Measurements from ENCODE around the gene LAD1. TPM values are rescaled to one million over a fixed set of nuclear protein-coding genes. Genes with fewer than 3 reads are reported as not detected.

LAD1 gene
- total and polyA plus RNA-seq, 2 of the 13 experiments (the other 11 are each of a cell fraction or from before 2014, with no cell fraction given): 10.8 to 65.6 TPM

- CTCF ChIA-PET (ENCODE audit: low intra/inter-chr PET ratio, low total read pairs): interaction anchor here (1.4 to 3.8 kb wide), 2 partner anchors 22 to 127 kb away, joined by 3 to 65 read pairs; no protein-coding TSS in a partner anchor
- intact Hi-C loops (cut with micrococcal nuclease; ENCODE audit: unreplicated experiment) (no loop called here), in situ Hi-C loops (cut with HindIII; ENCODE audit: extremely low pct_ligation_motif_present, low pct_unique_long_range_greater_than_20kb) (no loop called here)
- no peaks in the 10 kb centered on the region for H4K20me1 ChIP-seq (ENCODE audit: insufficient read depth, low read length)
- no peaks in the 10 kb centered on the region for H3K4me1 ChIP-seq (ENCODE audit: insufficient read depth, low read length)
- H3K36me3 ChIP-seq (replicated peaks in 1 of 2; ENCODE audit: control insufficient read depth in 1 of 2, insufficient read depth in 2 of 2, low read length in 2 of 2): peaks cover 13 to 46% of the 10 kb centered on the region in 2 experiments; a peak in 4 of 5 replicates
- FAIRE-seq (no peak), DNase-seq (ENCODE audit: low spot score) (no peak), ATAC-seq (no peak)
- H2AFZ ChIP-seq (ENCODE audit: low read length): no peak overlapping the region
- WGBS (ENCODE audit: low lambda C conversion rate): 100% methylated on average over 2 of the region's 8 CpGs
- no peak overlapping the region for H3K9ac ChIP-seq (ENCODE audit: insufficient read depth, low read depth, low read length)
- BruUV-seq (replicated peaks): no TSS peak
- no peaks in the 10 kb centered on the region for H3K9me3 ChIP-seq (ENCODE audit: low read length)
- no peak overlapping the region for H3K27ac ChIP-seq (ENCODE audit: extremely low read length, insufficient read depth, low read length)
- H3K4me3 ChIP-seq (replicated peaks in 1 of 3; ENCODE audit: insufficient read depth in 1 of 3, low read depth in 2 of 3, low read length in 3 of 3): no peak overlapping the region
- no peak overlapping the region for H3K4me2 ChIP-seq (ENCODE audit: low read depth, low read length)
- no peaks in the 10 kb centered on the region for H3K27me3 ChIP-seq (ENCODE audit: control insufficient read depth in 1 of 2, insufficient read depth in 2 of 2, low read length in 2 of 2)
- TF ChIP-seq REXO4 (CRISPR knock-in tag; IDR thresholded peaks at IDR 0.05; ENCODE audit: borderline replicate concordance) (no peak), ZBTB8A (CRISPR knock-in tag; IDR thresholded peaks at IDR 0.05; ENCODE audit: borderline replicate concordance, low read depth) (no peak), HBP1 (CRISPR knock-in tag; IDR thresholded peaks at IDR 0.05; ENCODE audit: low read depth) (no peak), ZNF569 (CRISPR knock-in tag; IDR thresholded peaks at IDR 0.05; ENCODE audit: borderline replicate concordance) (no peak), SNAPC2 (CRISPR knock-in tag; IDR thresholded peaks at IDR 0.05) (no peak)
- POLR2A ChIA-PET: interaction anchor here (1.4 to 2.0 kb wide), 2 partner anchors 11 to 19 kb away, joined by 7 to 18 read pairs; no protein-coding TSS in a partner anchor
- H3K79me2 ChIP-seq (ENCODE audit: insufficient read depth, low read length): no peaks in the 10 kb centered on the region
Observed at GRCh38 chr1:201386208-201386607, 12.9 kb downstream of the LAD1 start.

DNA sequence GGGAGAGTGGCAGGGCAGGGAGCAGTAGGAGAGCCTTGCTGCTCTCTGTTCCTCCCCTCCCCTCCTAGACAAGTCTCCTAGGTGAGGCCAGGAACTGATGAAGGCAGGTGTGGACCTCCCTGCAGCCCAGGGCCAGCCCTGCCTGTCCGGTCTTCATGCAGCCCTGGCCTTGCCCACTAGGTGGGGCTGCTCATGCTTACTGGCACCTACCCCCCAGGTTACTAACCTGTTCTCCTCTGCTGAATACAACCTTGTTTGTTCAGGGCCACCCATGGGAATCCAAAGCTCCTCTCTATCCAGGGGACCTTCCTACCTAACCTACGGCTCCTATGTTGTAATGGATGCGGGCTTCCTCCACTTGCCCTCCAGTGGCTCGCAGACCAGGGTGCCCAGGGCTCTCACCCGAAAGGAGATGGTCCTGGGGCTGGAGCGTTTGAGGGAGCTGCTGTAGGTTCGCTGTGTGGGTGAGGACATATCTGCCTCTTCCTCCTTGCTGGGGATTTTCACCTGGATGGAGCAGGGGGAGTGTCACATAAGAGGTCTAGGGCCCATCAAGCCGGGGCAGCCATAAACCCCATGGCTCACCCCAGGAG is 13.7 kb downstream of the LAD1 start:
- CTCF ChIA-PET (ENCODE audit: low intra/inter-chr PET ratio, low total read pairs): interaction anchor here (1.1 to 3.8 kb wide), 4 partner anchors 12 to 128 kb away, joined by 3 to 65 read pairs (median 3); no protein-coding TSS in a partner anchor
- H3K4me3 ChIP-seq (replicated peaks in 1 of 3; ENCODE audit: insufficient read depth in 1 of 3, low read depth in 2 of 3, low read length in 3 of 3): no peak overlapping the region
- no peak overlapping the region for H3K27ac ChIP-seq (ENCODE audit: extremely low read length, insufficient read depth, low read length)
- POLR2A ChIA-PET: interaction anchor here (1.4 to 2.0 kb wide), 2 partner anchors 12 to 20 kb away, joined by 7 to 18 read pairs; no protein-coding TSS in a partner anchor
- no peaks in the 10 kb centered on the region for H3K27me3 ChIP-seq (ENCODE audit: control insufficient read depth in 1 of 2, insufficient read depth in 2 of 2, low read length in 2 of 2)
- H3K79me2 ChIP-seq (ENCODE audit: insufficient read depth, low read length): no peaks in the 10 kb centered on the region
- no peaks in the 10 kb centered on the region for H3K4me1 ChIP-seq (ENCODE audit: insufficient read depth, low read length)
- FAIRE-seq: peak; percentile 80
- WGBS (ENCODE audit: low lambda C conversion rate): 65% methylated on average over 7 of the region's 8 CpGs
- H2AFZ ChIP-seq (ENCODE audit: low read length): no peak overlapping the region
- peaks cover 13 to 46% of the 10 kb centered on the region in 2 experiments; a peak in 4 of 5 replicates for H3K36me3 ChIP-seq (replicated peaks in 1 of 2; ENCODE audit: control insufficient read depth in 1 of 2, insufficient read depth in 2 of 2, low read length in 2 of 2)
- in situ Hi-C loops (cut with HindIII; ENCODE audit: extremely low pct_ligation_motif_present, low pct_unique_long_range_greater_than_20kb): no loop called here
- intact Hi-C loops (cut with micrococcal nuclease; ENCODE audit: unreplicated experiment): loop anchor here (1.0 kb wide), 2 partner anchors 12 to 23 kb away; no protein-coding TSS in a partner anchor
- peak; percentile 95 for ATAC-seq
- H3K9ac ChIP-seq (ENCODE audit: insufficient read depth, low read depth, low read length): no peak overlapping the region
- no peaks in the 10 kb centered on the region for H3K9me3 ChIP-seq (ENCODE audit: low read length)
- no peak overlapping the region for H3K4me2 ChIP-seq (ENCODE audit: low read depth, low read length)
- BruUV-seq (replicated peaks): no TSS peak
- peak; percentile 62 for DNase-seq (ENCODE audit: low spot score)
- no peaks in the 10 kb centered on the region for H4K20me1 ChIP-seq (ENCODE audit: insufficient read depth, low read length)
- peak; percentile 58; the same call in 1 of the 2 replicates for TF ChIP-seq ZFP91 (CRISPR knock-in tag; IDR thresholded peaks at IDR 0.05; ENCODE audit: borderline replicate concordance)
- TF ChIP-seq SP1 (IDR thresholded peaks at IDR 0.05): no peak
- TF ChIP-seq SP1 (CRISPR knock-in tag; IDR thresholded peaks at IDR 0.05): no peak
- TF ChIP-seq BRCA1 (CRISPR knock-in tag; IDR thresholded peaks at IDR 0.05): no peak
- TF ChIP-seq ERF (CRISPR knock-in tag; IDR thresholded peaks at IDR 0.05): peak; percentile 52; the same call in 1 of the 2 replicates
- peak; percentile 78 for TF ChIP-seq ZNF331 (CRISPR knock-in tag; IDR thresholded peaks at IDR 0.05)

Data from HepG2 (cell line).